CD8-positive, alpha-beta memory T cell (primary cell): ENCODE data around the gene TMEM109. TPM values are rescaled to one million over a fixed set of nuclear protein-coding genes. Genes with fewer than 3 reads are reported as not detected.

Source experiments
- CTCF ChIA-PET: fragments of 350-600 bp; sonication (Branson Sonifier 250); formaldehyde crosslinking; loops from one replicate; lab custom pipeline; 2021; ENCODE audit warnings: antibody characterized with exemption; lab: Charles Lee
- POLR2A ChIA-PET: fragments of 350-600 bp; sonication (Branson Sonifier 250); formaldehyde crosslinking; loops from one replicate; lab custom pipeline; 2021; ENCODE audit warnings: antibody characterized with exemption; lab: Charles Lee
- DNase-seq, 5 donors: peaks; one replicate each; pipeline versions ENCODE4 v3.0.0 to v3.0.0-alpha.2; 2020 to 2022; ENCODE audit warnings: mixed read lengths in 1 of 5
- H3K27ac ChIP-seq: one replicate; pipeline ENCODE4 v1.7.0; 2013; ENCODE audit warnings: low read depth, mild to moderate bottlenecking, low read length, moderate library complexity
- H3K27me3 ChIP-seq: 2 replicates; pipeline ENCODE4 v1.7.0; 2013; ENCODE audit warnings: low read length, mild to moderate bottlenecking; ENCODE audit not compliant: insufficient read depth, poor library complexity, severe bottlenecking
- H3K36me3 ChIP-seq: 2 replicates; pipeline ENCODE4 v1.7.0; 2013; ENCODE audit warnings: mild to moderate bottlenecking, low read length, moderate library complexity; ENCODE audit not compliant: insufficient read depth
- H3K4me1 ChIP-seq: 2 replicates; pipeline ENCODE4 v1.7.0; 2013; ENCODE audit warnings: mild to moderate bottlenecking, low read length, moderate library complexity; ENCODE audit not compliant: insufficient read depth
- H3K4me3 ChIP-seq: 2 replicates; pipeline ENCODE4 v1.7.0; 2013; ENCODE audit warnings: mild to moderate bottlenecking, low read length
- H3K9me3 ChIP-seq: 2 replicates; pipeline ENCODE4 v1.7.0; 2013; ENCODE audit warnings: mild to moderate bottlenecking, low read length
- H3K27ac Mint-ChIP-seq, 8 donors: one replicate each; pipeline ENCODE4 v1.8.0; 2020 to 2021; ENCODE audit warnings: mixed read lengths in 8 of 8, mild to moderate bottlenecking in 6 of 8, inconsistent platforms in 3 of 8, moderate library complexity in 3 of 8
- H3K27me3 Mint-ChIP-seq, 2 donors: one replicate each; pipeline ENCODE4 v1.8.0; 2020 to 2021; ENCODE audit warnings: mixed read lengths in 2 of 2, mild to moderate bottlenecking in 1 of 2, moderate library complexity in 1 of 2
- H3K36me3 Mint-ChIP-seq, 3 donors: one replicate each; pipeline ENCODE4 v1.8.0; 2020 to 2021; ENCODE audit warnings: mixed read lengths in 3 of 3, inconsistent platforms in 1 of 3, mild to moderate bottlenecking in 1 of 3
- H3K4me1 Mint-ChIP-seq, 3 donors: one replicate each; pipeline ENCODE4 v1.8.0; 2020 to 2021; ENCODE audit warnings: mixed read lengths in 3 of 3, inconsistent platforms in 1 of 3, mild to moderate bottlenecking in 1 of 3
- H3K4me3 Mint-ChIP-seq, 7 donors: one replicate each; pipeline ENCODE4 v1.8.0; 2020 to 2021; ENCODE audit warnings: mixed read lengths in 7 of 7, mild to moderate bottlenecking in 6 of 7, moderate library complexity in 4 of 7, inconsistent platforms in 2 of 7
- H3K9me3 Mint-ChIP-seq, 5 donors: one replicate each; pipeline ENCODE4 v1.8.0; 2020 to 2022; ENCODE audit warnings: mixed read lengths in 5 of 5, mild to moderate bottlenecking in 3 of 5, moderate library complexity in 2 of 5, inconsistent platforms in 1 of 5
- polyA plus RNA-seq: library from polyadenylated mRNA; unstranded; fragments of 300-500 nt; fragmentation: Illumina TruSeq; gene quantifications from one replicate; pipeline ENCODE4 v1.2.3, GENCODE V29; 2021
- total RNA-seq, 2 experiments: library from RNA; stranded (reverse); gene quantifications; one replicate each; pipeline ENCODE4 v1.2.3, GENCODE V29; 2021

Gene TMEM109, protein sequence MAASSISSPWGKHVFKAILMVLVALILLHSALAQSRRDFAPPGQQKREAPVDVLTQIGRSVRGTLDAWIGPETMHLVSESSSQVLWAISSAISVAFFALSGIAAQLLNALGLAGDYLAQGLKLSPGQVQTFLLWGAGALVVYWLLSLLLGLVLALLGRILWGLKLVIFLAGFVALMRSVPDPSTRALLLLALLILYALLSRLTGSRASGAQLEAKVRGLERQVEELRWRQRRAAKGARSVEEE
- 100 to 1,000 TPM; 144 to 147 TPM for total RNA-seq
- 396 TPM for polyA plus RNA-seq

DNA sequence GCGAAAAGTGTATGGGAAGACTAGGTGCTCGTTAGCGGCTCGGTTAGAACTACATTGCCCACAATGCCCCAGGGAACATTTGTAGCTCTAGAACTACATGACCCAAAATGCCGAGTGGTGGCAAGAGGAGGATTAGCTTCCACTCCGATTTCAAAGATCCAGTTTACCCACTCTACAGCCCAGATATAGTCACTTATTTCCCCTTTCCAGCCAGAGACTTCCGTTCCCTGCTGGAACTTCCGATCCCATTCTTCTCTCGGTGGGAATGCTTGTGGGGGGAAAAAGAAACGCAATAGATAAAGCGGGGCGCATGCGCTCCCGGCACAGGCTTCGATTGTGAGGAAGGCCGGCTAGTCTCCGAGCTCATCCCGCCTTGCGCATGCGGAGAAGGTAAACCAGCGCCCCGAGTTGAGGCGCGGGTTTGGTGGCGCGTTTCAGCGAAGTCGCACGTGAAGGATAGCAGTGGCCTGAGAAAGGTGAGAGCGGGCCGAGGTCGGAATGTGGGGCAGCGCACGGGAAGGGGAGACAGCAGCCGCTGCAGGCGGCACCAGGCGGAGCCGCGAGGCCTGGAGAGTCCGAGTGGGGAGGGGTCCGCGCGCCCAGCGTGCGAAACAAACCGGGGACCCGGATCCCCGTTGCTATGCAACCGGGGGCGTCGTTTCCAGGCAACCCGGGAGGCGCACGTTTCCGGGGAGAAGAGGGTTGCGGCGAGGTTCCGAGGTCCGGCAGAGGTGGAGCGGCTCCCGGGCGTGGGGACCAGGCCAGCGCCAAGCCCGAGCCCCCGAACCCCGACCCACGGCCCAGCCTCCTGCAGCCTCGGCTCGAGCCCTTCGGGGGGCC, at the start of gene TMEM109:
Gene TMEM109, plus strand, starts transcription at position 366 of the 840 bp plus-strand sequence. CDS start 5,536 bp downstream, outside the sequence.
- H3K4me1 Mint-ChIP-seq: peaks cover 59 to 81% (median 63%) of the 10 kb centered on the region in 3 donors
- peak; percentile 82 to 92 (median 88) for DNase-seq
- no peaks in the 10 kb centered on the region for H3K9me3 Mint-ChIP-seq
- no peaks in the 10 kb centered on the region for H3K27me3 ChIP-seq
- peaks cover 6% of the 10 kb centered on the region for H3K36me3 ChIP-seq
- H3K4me3 Mint-ChIP-seq: peak within 1 kb of the TSS; percentile 93 to 99 (median 97)
- H3K27ac ChIP-seq: peak within 1 kb of the TSS; percentile 82
- peaks cover 47% of the 10 kb centered on the region for H3K4me1 ChIP-seq
- H3K9me3 ChIP-seq: no peaks in the 10 kb centered on the region
- no peaks in the 10 kb centered on the region for H3K27me3 Mint-ChIP-seq
- peak within 1 kb of the TSS; percentile 91 for H3K4me3 ChIP-seq
- POLR2A ChIA-PET: interaction anchor here (0.5 to 3.8 kb wide), 10 partner anchors 9 to 879 kb away, joined by 3 to 33 read pairs (median 3); partner anchors contain the start of genes CD5, CD6, FEN1 and PRPF19
- H3K36me3 Mint-ChIP-seq: peaks cover 0 to 18% (median 0%) of the 10 kb centered on the region in 3 donors
- H3K27ac Mint-ChIP-seq: peak within 1 kb of the TSS; percentile 95 to 99 (median 98)
- CTCF ChIA-PET: interaction anchor here (0.7 to 4.8 kb wide), 11 partner anchors 9 to 274 kb away, joined by 3 to 51 read pairs (median 6); partner anchors contain the start of gene PRPF19

DNA sequence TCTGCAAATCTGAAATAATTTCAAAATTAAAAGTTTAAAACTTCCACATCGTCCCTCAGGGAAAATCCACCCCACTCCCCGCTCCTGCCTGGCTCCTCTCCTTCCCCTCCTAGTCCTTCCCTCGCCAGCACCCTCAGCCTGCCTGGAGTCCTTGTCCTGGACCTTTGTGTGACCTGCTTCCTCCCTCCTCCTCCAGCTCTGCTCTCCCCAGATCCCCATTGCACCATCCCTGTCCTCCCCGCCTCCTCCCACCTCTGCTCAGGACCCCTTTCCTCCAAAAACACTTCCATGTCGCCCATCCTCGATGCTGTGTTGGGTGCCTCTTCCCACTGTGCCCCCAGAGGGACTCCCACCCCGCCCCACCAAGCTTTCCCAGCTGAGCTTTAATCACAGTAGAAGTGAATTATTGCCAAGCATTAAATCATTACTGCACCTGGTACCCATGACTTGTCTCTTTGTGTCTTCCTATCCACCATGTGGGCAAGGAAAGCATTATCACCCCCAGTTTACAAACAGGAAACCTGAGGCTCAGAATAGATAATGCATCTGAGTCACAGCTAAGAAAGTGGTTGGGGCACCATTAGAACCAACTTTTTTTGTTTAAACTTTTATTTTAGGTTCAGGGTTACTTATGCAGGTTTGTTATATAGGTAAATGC, 49.0 kb upstream of the TMEM109 start:
- CTCF ChIA-PET: interaction anchor here (1.3 kb wide), 1 partner anchor 8 kb away, joined by 6 read pairs; no protein-coding TSS in a partner anchor
- Mint-ChIP-seq H3K4me3 (peak overlapping the region in 2 of 7 donors; percentile 22 to 58), H3K27me3 (peaks cover 1 to 8% of the 10 kb centered on the region in 2 donors), H3K27ac (peak overlapping the region in 3 of 8 donors; percentile 17 to 78 (median 41)), H3K9me3 (no peaks in the 10 kb centered on the region), H3K4me1 (peaks cover 5 to 33% (median 18%) of the 10 kb centered on the region in 3 donors), H3K36me3 (no peaks in the 10 kb centered on the region)
- Histone ChIP-seq H3K36me3 (no peaks in the 10 kb centered on the region), H3K27me3 (no peaks in the 10 kb centered on the region), H3K4me1 (no peaks in the 10 kb centered on the region), H3K4me3 (no peak overlapping the region), H3K9me3 (no peaks in the 10 kb centered on the region), H3K27ac (no peak overlapping the region)
- POLR2A ChIA-PET: no interaction called here
- peak in 1 of 5 donors; percentile 29 for DNase-seq

DNA sequence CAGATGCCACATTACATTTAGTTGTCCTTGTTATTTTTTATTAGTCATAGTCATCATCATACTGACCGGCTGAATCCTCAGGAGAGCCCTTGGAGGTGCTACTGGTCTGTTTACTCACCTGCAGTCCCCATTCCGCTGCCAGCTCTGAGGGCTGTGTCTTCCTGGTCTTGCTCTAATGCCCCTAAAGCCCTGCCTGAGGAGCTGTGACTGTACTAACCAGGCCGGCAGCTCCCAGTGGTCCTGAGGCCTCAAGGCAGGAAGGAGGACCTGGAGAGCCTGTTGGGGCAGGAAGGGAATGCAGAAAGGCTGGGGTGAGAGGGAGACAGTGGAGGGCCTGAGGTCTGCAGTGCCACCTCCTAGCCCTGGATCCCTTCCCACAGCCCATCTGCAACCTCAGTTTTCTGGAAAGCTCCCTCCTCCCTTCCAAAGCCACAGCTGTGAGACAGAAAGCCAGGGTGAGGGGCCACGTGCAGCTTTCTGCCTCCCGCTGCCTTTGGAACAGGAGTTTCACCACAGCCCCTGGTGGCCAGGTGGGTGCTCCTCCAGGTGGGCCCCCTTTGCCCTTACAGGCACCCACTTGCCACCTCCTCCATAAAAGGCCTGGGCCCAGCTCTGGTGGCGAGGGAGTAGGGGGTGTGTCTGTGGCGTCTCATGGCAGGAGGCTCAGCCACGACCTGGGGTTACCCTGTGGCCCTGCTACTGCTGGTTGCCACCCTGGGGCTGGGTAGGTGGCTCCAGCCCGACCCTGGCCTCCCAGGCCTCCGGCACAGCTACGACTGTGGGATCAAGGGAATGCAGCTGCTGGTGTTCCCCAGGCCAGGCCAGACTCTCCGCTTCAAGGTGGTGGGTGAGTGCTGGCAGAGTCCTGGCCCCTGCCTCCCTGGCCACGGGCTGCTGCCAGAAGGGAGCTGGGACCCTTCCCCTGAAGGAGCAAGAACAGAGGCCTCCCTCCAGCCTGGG, 46.8 kb upstream of the TMEM109 start, which contains the start of gene ZP1:
Gene ZP1, plus strand, starts transcription at position 632 of the 960 bp plus-strand sequence. Its CDS starts 20 bp downstream, at position 652.
- Histone ChIP-seq H3K36me3 (no peaks in the 10 kb centered on the region), H3K4me1 (peaks cover 18% of the 10 kb centered on the region), H3K4me3 (no peak within 1 kb of the TSS), H3K27me3 (no peaks in the 10 kb centered on the region), H3K27ac (no peak within 1 kb of the TSS), H3K9me3 (no peaks in the 10 kb centered on the region)
- POLR2A ChIA-PET: no interaction called here
- H3K9me3 Mint-ChIP-seq: no peaks in the 10 kb centered on the region
- H3K27ac Mint-ChIP-seq: peak within 1 kb of the TSS in 4 of 8 donors; percentile 4 to 72 (median 39)
- H3K27me3 Mint-ChIP-seq: peaks cover 1 to 8% of the 10 kb centered on the region in 2 donors
- no peaks in the 10 kb centered on the region for H3K36me3 Mint-ChIP-seq
- CTCF ChIA-PET: interaction anchor here (0.9 to 2.9 kb wide), 3 partner anchors 16 to 48 kb away, joined by 3 to 9 read pairs (median 4); no protein-coding TSS in a partner anchor
- peak in 1 of 5 donors; percentile 26 for DNase-seq
- peaks cover 16 to 50% (median 40%) of the 10 kb centered on the region in 3 donors for H3K4me1 Mint-ChIP-seq
- no peak within 1 kb of the TSS for H3K4me3 Mint-ChIP-seq

DNA sequence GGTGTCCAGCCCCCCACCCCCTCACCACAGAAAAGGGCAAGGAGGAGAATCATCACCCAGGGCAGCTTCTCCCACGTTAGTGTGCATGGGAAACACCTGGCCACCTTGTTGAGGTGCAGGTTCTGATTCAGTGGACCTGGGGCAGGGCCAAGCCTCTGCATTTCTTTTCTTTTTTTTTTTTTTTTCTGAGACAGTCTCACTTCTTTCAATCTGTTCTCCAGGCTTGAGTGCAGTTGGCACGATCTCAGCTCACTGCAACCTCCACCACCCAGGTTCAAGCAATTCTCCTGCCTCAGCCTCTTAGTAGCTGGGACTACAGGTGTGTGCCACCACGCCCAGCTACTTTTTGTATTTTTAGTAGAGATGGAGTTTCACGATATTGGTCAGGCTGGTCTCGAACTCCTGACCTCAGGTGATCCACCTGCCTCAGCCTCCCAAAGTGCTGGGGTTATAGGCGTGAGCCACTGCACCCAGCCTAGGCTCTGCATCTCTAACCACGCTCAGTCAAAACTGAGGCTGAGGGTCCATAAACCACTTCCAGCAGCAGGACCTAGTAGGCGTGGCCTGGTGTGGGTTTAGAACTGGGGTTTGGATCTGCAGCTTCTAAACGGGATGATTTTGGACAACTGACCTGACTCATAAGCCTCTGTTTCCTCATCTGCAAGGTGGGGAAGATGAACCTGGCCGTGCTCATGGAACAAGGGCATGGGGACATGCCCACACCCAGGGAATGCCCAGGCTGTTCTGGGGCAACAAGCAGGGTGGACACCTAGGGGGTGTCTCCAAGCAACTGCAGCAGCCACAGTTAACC, 45.9 kb upstream of the TMEM109 start:
- Histone ChIP-seq H3K9me3 (no peaks in the 10 kb centered on the region), H3K4me1 (peaks cover 25% of the 10 kb centered on the region), H3K36me3 (no peaks in the 10 kb centered on the region), H3K27ac (no peak overlapping the region), H3K4me3 (no peak overlapping the region), H3K27me3 (no peaks in the 10 kb centered on the region)
- H3K4me1 Mint-ChIP-seq: peaks cover 18 to 55% (median 49%) of the 10 kb centered on the region in 3 donors
- no peaks in the 10 kb centered on the region for H3K9me3 Mint-ChIP-seq
- POLR2A ChIA-PET: interaction anchor here (0.6 to 1.0 kb wide), 2 partner anchors 10 to 20 kb away, joined by 3 read pairs; no protein-coding TSS in a partner anchor
- H3K27ac Mint-ChIP-seq: peak overlapping the region in 2 of 8 donors; percentile 64 to 72
- CTCF ChIA-PET: interaction anchor here (1.3 to 2.9 kb wide), 3 partner anchors 20 to 32 kb away, joined by 3 to 9 read pairs (median 4); no protein-coding TSS in a partner anchor
- H3K27me3 Mint-ChIP-seq: peaks cover 1 to 8% of the 10 kb centered on the region in 2 donors
- H3K4me3 Mint-ChIP-seq: no peak overlapping the region
- peak in 1 of 5 donors; percentile 28 for DNase-seq
- H3K36me3 Mint-ChIP-seq: no peaks in the 10 kb centered on the region

DNA sequence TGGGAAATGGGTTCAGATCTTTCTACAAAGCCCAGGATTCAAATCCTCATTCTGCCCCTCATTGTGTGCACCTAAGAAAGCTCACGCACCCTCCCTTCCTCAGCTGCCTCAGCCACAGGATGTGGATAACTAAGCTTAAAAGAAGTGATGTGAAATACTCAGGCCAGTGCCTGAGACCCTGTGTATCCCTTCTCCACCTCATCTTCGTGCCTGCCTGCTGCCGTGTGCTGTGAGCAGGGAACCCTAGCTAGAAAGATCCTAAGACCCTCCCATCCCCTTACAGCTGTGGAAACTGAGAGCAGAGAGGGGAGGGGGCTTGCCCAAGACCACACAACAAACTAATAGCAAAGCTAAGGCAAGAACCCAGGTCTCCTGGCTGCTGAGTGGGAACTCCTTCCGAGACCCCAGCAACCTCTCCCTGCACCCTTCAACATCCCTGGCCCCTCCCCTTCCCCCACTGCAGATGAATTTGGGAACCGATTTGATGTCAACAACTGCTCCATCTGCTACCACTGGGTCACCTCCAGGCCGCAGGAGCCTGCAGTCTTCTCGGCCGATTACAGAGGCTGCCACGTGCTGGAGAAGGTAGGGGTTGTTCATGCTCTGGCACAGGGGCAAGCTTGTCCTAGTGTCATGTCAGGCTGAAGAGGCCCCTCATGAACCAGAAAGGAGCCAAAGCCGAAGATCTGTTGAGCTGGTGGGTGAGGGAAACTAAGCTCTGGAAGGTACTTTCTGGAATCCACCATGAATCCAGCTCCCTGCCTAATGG, 45.1 kb upstream of the TMEM109 start:
- peaks cover 29% of the 10 kb centered on the region for H3K4me1 ChIP-seq
- H3K4me3 ChIP-seq: no peak overlapping the region
- H3K9me3 Mint-ChIP-seq: no peaks in the 10 kb centered on the region
- no peaks in the 10 kb centered on the region for H3K9me3 ChIP-seq
- POLR2A ChIA-PET: interaction anchor here (1.0 kb wide), 1 partner anchor 19 kb away, joined by 3 read pairs; no protein-coding TSS in a partner anchor
- H3K27ac ChIP-seq: no peak overlapping the region
- no peaks in the 10 kb centered on the region for H3K27me3 ChIP-seq
- H3K36me3 ChIP-seq: no peaks in the 10 kb centered on the region
- H3K4me1 Mint-ChIP-seq: peaks cover 19 to 54% (median 52%) of the 10 kb centered on the region in 3 donors
- no peaks in the 10 kb centered on the region for H3K36me3 Mint-ChIP-seq
- H3K27me3 Mint-ChIP-seq: peaks cover 1 to 8% of the 10 kb centered on the region in 2 donors
- H3K4me3 Mint-ChIP-seq: peak overlapping the region in 2 of 7 donors; percentile 5 to 11
- CTCF ChIA-PET: interaction anchor here (0.8 to 2.9 kb wide), 4 partner anchors 19 to 35 kb away, joined by 3 to 9 read pairs (median 4); no protein-coding TSS in a partner anchor
- peak in 1 of 5 donors; percentile 26 for DNase-seq
- peak overlapping the region in 3 of 8 donors; percentile 35 to 66 (median 64) for H3K27ac Mint-ChIP-seq

DNA sequence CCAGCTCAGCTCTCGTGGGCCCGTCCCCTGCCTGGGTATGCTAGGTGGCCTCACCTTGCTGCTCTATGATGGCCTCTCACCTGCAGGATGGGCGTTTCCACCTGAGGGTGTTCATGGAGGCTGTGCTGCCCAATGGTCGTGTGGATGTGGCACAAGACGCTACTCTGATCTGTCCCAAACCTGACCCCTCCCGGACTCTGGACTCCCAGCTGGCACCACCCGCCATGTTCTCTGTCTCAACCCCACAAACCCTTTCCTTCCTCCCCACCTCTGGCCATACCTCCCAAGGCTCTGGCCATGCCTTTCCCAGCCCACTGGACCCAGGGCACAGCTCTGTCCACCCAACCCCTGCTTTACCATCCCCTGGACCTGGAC, 44.5 kb upstream of the TMEM109 start:
- Histone ChIP-seq H3K9me3 (no peaks in the 10 kb centered on the region), H3K27ac (no peak overlapping the region), H3K4me1 (peaks cover 29% of the 10 kb centered on the region), H3K4me3 (no peak overlapping the region), H3K27me3 (no peaks in the 10 kb centered on the region), H3K36me3 (no peaks in the 10 kb centered on the region)
- POLR2A ChIA-PET: no interaction called here
- H3K4me3 Mint-ChIP-seq: no peak overlapping the region
- H3K36me3 Mint-ChIP-seq: no peaks in the 10 kb centered on the region
- CTCF ChIA-PET: interaction anchor here (0.8 to 1.5 kb wide), 4 partner anchors 18 to 35 kb away, joined by 3 to 4 read pairs (median 4); no protein-coding TSS in a partner anchor
- H3K27me3 Mint-ChIP-seq: peaks cover 1 to 8% of the 10 kb centered on the region in 2 donors
- peak in 1 of 5 donors; percentile 37 for DNase-seq
- H3K27ac Mint-ChIP-seq: peak overlapping the region in 1 of 8 donors; percentile 40
- H3K9me3 Mint-ChIP-seq: no peaks in the 10 kb centered on the region
- H3K4me1 Mint-ChIP-seq: peaks cover 19 to 59% (median 51%) of the 10 kb centered on the region in 3 donors
